Effector memory CD8-positive, alpha-beta T cell (primary cell): ENCODE measurements around the gene KCNJ2.
A peak's percentile ranks its signal among the peaks of the same experiment; 100 is the strongest.

Experiments used
- ATAC-seq: fragments of 150-1000 bp; cut with Tn5 transposase; replicated peaks from 2 replicates; pipeline ENCODE4 v1.10.0; 2021; ENCODE audit warnings: mild to moderate bottlenecking, moderate library complexity
- DNase-seq, 3 experiments: peaks; one replicate each; pipeline ENCODE4 v3.0.0; 2021
- H3K27ac Mint-ChIP-seq, 2 donors: one replicate each; pipeline ENCODE4 v1.8.0; 2022; ENCODE audit warnings: mild to moderate bottlenecking in 2 of 2, mixed read lengths in 2 of 2, moderate library complexity in 2 of 2
- H3K27me3 Mint-ChIP-seq, 2 donors: one replicate each; pipeline ENCODE4 v1.8.0; 2022; ENCODE audit warnings: mixed read lengths in 2 of 2
- H3K36me3 Mint-ChIP-seq: one replicate; pipeline ENCODE4 v1.8.0; 2022; ENCODE audit warnings: mild to moderate bottlenecking, moderate library complexity, mixed read lengths; ENCODE audit not compliant: insufficient read depth
- H3K4me1 Mint-ChIP-seq, 2 donors: one replicate each; pipeline ENCODE4 v1.8.0; 2022; ENCODE audit warnings: low read depth in 2 of 2, mixed read lengths in 2 of 2
- H3K4me3 Mint-ChIP-seq, 2 donors: one replicate each; pipeline ENCODE4 v1.8.0; 2022; ENCODE audit warnings: mild to moderate bottlenecking in 2 of 2, mixed read lengths in 2 of 2, moderate library complexity in 2 of 2
- H3K9me3 Mint-ChIP-seq, 2 donors: one replicate each; pipeline ENCODE4 v1.8.0; 2022; ENCODE audit warnings: mixed read lengths in 2 of 2

Gene KCNJ2

GRCh38 chr17:70137451-70138230 is 31.7 kb upstream of the KCNJ2 start:
- H3K36me3 Mint-ChIP-seq, result no peaks in the 10 kb centered on the region
- H3K4me3 Mint-ChIP-seq, result peak overlapping the region; percentile 55 to 66
- no peaks in the 10 kb centered on the region for H3K9me3 Mint-ChIP-seq
- peaks cover 3 to 7% of the 10 kb centered on the region in 2 donors for H3K4me1 Mint-ChIP-seq
- ATAC-seq (no peak), DNase-seq (no peak)
- H3K27ac Mint-ChIP-seq, result peak overlapping the region; percentile 32 to 60
- no peaks in the 10 kb centered on the region for H3K27me3 Mint-ChIP-seq

GRCh38 chr17:70138291-70138865 is 31.0 kb upstream of the KCNJ2 start:
- DNase-seq, result no peak
- no peak overlapping the region for H3K27ac Mint-ChIP-seq
- H3K9me3 Mint-ChIP-seq, result no peaks in the 10 kb centered on the region
- ATAC-seq, result no peak
- no peak overlapping the region for H3K4me3 Mint-ChIP-seq
- H3K36me3 Mint-ChIP-seq, result no peaks in the 10 kb centered on the region
- H3K27me3 Mint-ChIP-seq, result no peaks in the 10 kb centered on the region
- peaks cover 3 to 7% of the 10 kb centered on the region in 2 donors for H3K4me1 Mint-ChIP-seq

GRCh38 chr17:70139449-70139993 is 29.8 kb upstream of the KCNJ2 start:
- Mint-ChIP-seq H3K27ac (no peak overlapping the region), H3K27me3 (no peaks in the 10 kb centered on the region), H3K4me1 (peaks cover 3 to 7% of the 10 kb centered on the region in 2 donors), H3K4me3 (no peak overlapping the region), H3K36me3 (no peaks in the 10 kb centered on the region), H3K9me3 (no peaks in the 10 kb centered on the region)
- ATAC-seq, result no peak
- DNase-seq, result no peak

GRCh38 chr17:70144260-70144846 is 25.0 kb upstream of the KCNJ2 start:
- Mint-ChIP-seq H3K36me3 (no peaks in the 10 kb centered on the region), H3K4me3 (no peak overlapping the region), H3K4me1 (no peaks in the 10 kb centered on the region), H3K27me3 (no peaks in the 10 kb centered on the region), H3K27ac (no peak overlapping the region), H3K9me3 (no peaks in the 10 kb centered on the region)
- DNase-seq (no peak), ATAC-seq (no peak)

- H3K36me3 Mint-ChIP-seq, result no peaks in the 10 kb centered on the region
- no peaks in the 10 kb centered on the region for H3K9me3 Mint-ChIP-seq
- H3K4me3 Mint-ChIP-seq, result no peak overlapping the region
- H3K27ac Mint-ChIP-seq, result no peak overlapping the region
- no peaks in the 10 kb centered on the region for H3K27me3 Mint-ChIP-seq
- H3K4me1 Mint-ChIP-seq, result no peaks in the 10 kb centered on the region
- no peak for ATAC-seq
- DNase-seq, result no peak
These were observed 16.1 kb upstream of the KCNJ2 start for GRCh38 chr17:70153210-70153609.

- Mint-ChIP-seq H3K4me1 (no peaks in the 10 kb centered on the region), H3K9me3 (no peaks in the 10 kb centered on the region), H3K27me3 (no peaks in the 10 kb centered on the region), H3K27ac (no peak overlapping the region), H3K36me3 (no peaks in the 10 kb centered on the region), H3K4me3 (no peak overlapping the region)
- ATAC-seq, result no peak
- DNase-seq, result no peak
These were observed 12.2 kb upstream of the KCNJ2 start for GRCh38 chr17:70157151-70157550.

- H3K4me1 Mint-ChIP-seq, result no peaks in the 10 kb centered on the region
These were observed 11.2 kb upstream of the KCNJ2 start for GRCh38 chr17:70158180-70158579.

GRCh38 chr17:70158591-70158990 is 10.7 kb upstream of the KCNJ2 start:
- Mint-ChIP-seq H3K36me3 (no peaks in the 10 kb centered on the region), H3K4me3 (no peak overlapping the region), H3K27ac (no peak overlapping the region), H3K27me3 (no peaks in the 10 kb centered on the region), H3K9me3 (no peaks in the 10 kb centered on the region), H3K4me1 (no peaks in the 10 kb centered on the region)
- ATAC-seq (no peak), DNase-seq (no peak)

More at GRCh38 chr17:70158180-70158579, 11.2 kb upstream of the KCNJ2 start:
- H3K27me3 Mint-ChIP-seq, result no peaks in the 10 kb centered on the region
- H3K4me3 Mint-ChIP-seq, result no peak overlapping the region
- H3K9me3 Mint-ChIP-seq, result no peaks in the 10 kb centered on the region
- ATAC-seq, result no peak
- H3K27ac Mint-ChIP-seq, result no peak overlapping the region
- no peak for DNase-seq
- H3K36me3 Mint-ChIP-seq, result no peaks in the 10 kb centered on the region

- no peak overlapping the region for H3K4me3 Mint-ChIP-seq
- no peaks in the 10 kb centered on the region for H3K4me1 Mint-ChIP-seq
- no peaks in the 10 kb centered on the region for H3K27me3 Mint-ChIP-seq
- H3K27ac Mint-ChIP-seq, result no peak overlapping the region
- DNase-seq (no peak), ATAC-seq (no peak)
- no peaks in the 10 kb centered on the region for H3K36me3 Mint-ChIP-seq
- no peaks in the 10 kb centered on the region for H3K9me3 Mint-ChIP-seq
These were observed 9.4 kb upstream of the KCNJ2 start for GRCh38 chr17:70159980-70160379.

- H3K36me3 Mint-ChIP-seq, result no peaks in the 10 kb centered on the region
- DNase-seq, result no peak
- no peak for ATAC-seq
- H3K4me1 Mint-ChIP-seq, result no peaks in the 10 kb centered on the region
- no peak overlapping the region for H3K27ac Mint-ChIP-seq
- H3K4me3 Mint-ChIP-seq, result no peak overlapping the region
- H3K9me3 Mint-ChIP-seq, result no peaks in the 10 kb centered on the region
- H3K27me3 Mint-ChIP-seq, result peaks cover 5 to 6% of the 10 kb centered on the region in 2 donors
These were observed 7.8 kb upstream of the KCNJ2 start for GRCh38 chr17:70161519-70161918.

- H3K27ac Mint-ChIP-seq, result no peak overlapping the region
- peaks cover 28 to 41% of the 10 kb centered on the region in 2 donors for H3K27me3 Mint-ChIP-seq
- H3K4me3 Mint-ChIP-seq, result no peak overlapping the region
- H3K36me3 Mint-ChIP-seq, result no peaks in the 10 kb centered on the region
- ATAC-seq (no peak), DNase-seq (no peak)
- H3K4me1 Mint-ChIP-seq, result peaks cover 8 to 9% of the 10 kb centered on the region in 2 donors
- peaks cover 0 to 3% of the 10 kb centered on the region in 2 donors for H3K9me3 Mint-ChIP-seq
These were observed 3.9 kb upstream of the KCNJ2 start for GRCh38 chr17:70165383-70165782.

GRCh38 chr17:70166615-70167014 is 2.7 kb upstream of the KCNJ2 start:
- Mint-ChIP-seq H3K9me3 (peaks cover 0 to 3% of the 10 kb centered on the region in 2 donors), H3K4me3 (no peak overlapping the region), H3K27ac (no peak overlapping the region), H3K27me3 (peaks cover 33 to 50% of the 10 kb centered on the region in 2 donors), H3K36me3 (no peaks in the 10 kb centered on the region), H3K4me1 (peaks cover 8 to 9% of the 10 kb centered on the region in 2 donors)
- DNase-seq (no peak), ATAC-seq (no peak)

GRCh38 chr17:70168044-70168976 is 1.0 kb upstream of the KCNJ2 start:
- H3K9me3 Mint-ChIP-seq, result peaks cover 0 to 3% of the 10 kb centered on the region in 2 donors
- ATAC-seq (no peak), DNase-seq (no peak)
- no peaks in the 10 kb centered on the region for H3K36me3 Mint-ChIP-seq
- peak overlapping the region in 1 of 2 donors; percentile 41 for H3K27ac Mint-ChIP-seq
- H3K27me3 Mint-ChIP-seq, result peaks cover 40 to 62% of the 10 kb centered on the region in 2 donors
- H3K4me1 Mint-ChIP-seq, result peaks cover 8 to 9% of the 10 kb centered on the region in 2 donors
- peak overlapping the region; percentile 62 to 72 for H3K4me3 Mint-ChIP-seq
